ENCODE data around the gene PAM16.

The PAM16 gene

GRCh38 chr16:4322121-4323052 lies 28.7 kb downstream of the PAM16 start:
- DNase-seq, result no peak

DNA sequence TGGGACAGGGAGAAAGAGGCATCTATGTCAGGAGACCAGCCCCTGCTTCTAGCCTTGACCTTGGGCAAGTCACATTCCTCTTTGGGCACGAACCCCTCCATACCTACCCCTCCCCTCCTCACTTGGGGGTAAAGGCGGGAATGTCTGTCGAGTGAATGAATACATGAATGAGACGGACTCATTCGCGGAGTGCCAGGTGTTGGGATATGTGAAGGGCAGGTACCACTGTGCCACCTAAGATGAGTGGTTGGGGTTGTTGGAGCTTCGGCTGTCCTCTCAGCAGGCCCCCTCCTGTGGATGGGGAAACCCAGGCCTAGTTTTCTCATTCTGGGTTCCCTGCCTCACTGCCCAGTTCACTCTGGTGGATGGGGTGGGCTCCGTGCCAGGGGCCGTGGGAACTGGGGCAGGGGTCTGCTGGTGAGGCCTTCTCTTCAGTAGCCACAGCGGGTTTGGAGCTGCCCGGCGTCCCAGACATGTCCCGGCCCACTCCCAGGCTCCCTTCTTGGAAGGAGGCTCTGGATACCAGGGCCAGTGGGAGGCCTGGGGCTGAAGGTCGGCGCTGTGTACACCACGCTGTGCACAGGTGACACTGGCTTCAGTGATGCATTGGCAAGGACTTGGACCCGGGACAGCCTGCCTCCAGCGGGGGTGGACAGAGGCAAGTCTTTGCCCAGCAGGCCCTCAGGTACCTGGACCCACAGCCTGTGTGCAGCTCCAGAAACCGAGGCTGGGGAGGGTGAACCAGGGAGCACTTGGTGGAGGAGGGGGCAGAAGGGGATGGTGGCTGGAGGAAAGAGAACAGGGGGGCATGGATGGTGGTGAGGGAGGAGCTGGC lies 29.6 kb downstream of the PAM16 start:
- DNase-seq, result no peak

DNA sequence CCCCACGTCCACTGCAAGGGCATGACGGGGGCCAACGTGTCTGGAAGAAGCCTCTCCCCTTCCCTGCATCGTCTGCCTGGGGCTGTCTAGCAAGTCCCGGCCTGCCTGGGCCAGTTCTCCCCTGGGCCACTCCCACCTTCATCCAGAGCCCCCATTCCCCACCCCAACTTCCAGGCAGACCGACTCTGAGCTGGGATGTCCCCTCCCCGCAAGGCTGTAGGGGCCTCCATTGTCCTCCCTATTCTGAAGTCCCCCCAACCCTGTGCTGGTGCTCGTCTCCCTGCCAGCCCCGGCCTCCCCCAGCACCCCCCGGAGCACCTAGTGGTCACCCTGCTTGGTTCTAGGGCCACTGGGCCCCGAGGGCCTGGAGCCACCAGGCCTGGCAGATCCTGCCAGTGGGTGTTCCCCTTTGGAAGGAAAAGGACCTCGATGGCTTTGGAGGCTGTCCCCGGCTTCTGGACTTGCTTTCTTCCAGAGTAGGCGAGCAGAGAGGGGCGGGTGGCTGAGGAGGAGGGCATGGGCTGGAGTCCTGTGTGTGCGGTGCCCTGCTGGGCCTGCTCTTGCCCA lies 30.5 kb downstream of the PAM16 start:
- DNase-seq, result no peak

DNA sequence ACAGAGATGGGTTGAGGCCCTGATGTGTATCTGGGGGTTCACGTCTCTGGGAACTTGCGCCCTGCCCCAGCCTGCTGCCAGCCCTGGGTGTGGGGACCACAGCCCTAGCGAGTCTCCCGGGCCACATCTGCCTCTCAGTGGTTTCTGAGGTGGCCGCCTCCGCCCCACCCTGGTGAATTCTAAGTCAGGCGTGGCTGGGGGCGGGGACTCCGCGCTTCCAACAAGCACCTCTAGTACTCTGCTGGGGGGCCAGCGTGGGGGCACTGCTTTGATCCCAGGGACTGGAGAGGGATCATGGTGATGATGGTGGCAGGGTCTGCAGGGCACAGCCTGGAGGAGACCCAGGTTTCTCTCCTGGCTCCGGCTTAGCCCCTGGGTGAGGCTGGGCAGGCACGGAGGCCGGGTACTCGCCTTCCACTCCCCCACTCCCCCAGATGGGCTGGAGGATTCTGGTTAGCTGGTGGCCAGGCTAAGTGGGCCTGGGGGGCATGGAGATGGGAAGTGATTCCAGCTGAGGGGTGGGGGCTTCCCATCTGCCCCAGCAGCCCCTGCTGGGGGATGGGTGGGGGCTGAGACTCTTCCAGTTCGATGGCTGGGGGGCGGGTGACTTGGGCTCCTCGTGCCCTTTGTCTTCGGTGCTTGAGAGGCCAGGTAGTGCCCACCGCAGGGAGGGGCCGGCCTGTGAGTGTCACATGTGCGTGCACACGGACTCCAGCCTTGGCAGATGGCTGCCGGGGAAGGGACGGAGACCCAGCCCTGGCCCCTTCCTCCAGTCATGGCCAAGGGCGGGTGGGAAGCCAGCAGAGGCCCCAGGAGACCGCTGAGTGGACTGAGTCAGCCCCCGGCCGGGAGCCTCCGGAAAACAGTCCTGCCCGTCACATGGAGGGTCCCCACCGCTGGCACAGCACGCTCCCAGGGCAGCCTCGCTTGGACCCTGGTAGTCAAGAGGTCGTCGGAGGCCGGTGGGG lies 31.4 kb downstream of the PAM16 start:
- no peak for DNase-seq

- no peak for DNase-seq
These were observed 32.2 kb downstream of the PAM16 start for GRCh38 chr16:4318967-4319366.

DNA sequence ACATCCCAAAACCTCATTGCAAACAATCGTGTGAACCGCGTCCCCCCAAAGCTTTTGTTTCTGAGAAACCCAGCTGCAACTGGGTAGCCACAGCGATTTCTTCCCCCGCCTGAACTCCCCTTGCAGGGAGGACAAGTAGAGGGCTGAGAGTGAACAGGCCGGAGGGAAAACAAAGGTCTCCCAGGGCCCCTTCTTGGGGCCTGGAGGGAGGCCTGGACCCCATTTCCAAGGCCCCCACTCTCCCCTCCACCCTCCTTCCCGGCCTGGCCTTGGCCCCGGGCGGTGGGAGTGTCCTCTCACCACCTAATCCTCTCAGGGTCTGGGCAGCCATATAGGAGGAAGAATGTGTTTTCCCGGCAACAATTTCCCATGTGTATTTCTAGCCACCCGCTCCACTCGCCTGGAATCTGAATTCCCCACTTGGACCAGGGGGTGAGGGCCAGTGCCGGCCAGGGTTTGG lies 32.6 kb downstream of the PAM16 start:
- no peak for DNase-seq

DNA sequence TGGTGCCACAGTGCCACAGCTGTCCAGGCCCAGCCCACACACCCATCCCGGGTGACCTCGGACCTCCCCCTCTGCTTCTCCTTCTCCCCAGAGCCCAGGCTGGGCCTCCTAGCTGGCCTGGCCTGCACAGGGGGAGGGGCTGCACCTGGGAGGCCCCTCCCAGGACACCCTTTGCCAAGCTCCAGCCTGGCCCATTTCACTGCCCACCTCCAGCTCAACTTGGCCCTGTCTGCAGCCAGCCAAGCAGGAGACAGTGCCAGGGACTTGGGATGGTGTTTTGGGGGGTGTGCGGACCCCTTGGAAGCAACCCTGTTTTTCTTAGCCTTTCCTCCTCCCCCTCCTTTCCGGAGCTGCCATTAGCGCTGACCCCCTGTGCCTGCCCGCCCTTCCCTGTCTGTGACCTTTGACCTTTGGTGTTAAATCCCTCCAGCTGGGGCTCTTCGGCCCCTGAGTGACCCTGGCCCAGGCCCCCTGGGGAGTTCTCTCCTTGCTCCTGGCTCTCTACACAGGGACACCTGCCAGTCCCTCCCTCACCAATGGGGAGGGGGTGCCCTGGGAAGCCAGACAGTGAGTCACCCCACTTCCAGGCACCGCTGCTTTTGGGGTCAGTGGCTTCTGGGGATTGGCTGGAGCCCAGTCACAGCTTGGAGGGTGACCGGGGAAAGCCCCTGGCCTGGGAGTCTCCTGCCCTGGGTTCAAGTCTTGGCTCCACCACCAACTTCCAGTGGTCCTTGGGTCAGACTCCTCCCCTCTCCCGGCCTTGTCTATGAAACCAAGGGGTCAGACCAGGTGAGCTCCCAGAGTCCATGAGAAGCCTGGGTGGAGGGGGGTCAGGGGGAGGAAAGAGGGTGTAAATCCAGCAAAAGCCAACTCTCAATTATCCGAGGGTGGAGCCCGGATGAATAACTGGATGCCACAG lies 33.3 kb downstream of the PAM16 start:
- peak in 5 of 51 donors; percentile 7 to 57 (median 40) for DNase-seq

- peak in 41 of 51 donors; percentile 17 to 86 (median 57) for DNase-seq
These were observed 34.1 kb downstream of the PAM16 start for GRCh38 chr16:4316864-4317531.

DNA sequence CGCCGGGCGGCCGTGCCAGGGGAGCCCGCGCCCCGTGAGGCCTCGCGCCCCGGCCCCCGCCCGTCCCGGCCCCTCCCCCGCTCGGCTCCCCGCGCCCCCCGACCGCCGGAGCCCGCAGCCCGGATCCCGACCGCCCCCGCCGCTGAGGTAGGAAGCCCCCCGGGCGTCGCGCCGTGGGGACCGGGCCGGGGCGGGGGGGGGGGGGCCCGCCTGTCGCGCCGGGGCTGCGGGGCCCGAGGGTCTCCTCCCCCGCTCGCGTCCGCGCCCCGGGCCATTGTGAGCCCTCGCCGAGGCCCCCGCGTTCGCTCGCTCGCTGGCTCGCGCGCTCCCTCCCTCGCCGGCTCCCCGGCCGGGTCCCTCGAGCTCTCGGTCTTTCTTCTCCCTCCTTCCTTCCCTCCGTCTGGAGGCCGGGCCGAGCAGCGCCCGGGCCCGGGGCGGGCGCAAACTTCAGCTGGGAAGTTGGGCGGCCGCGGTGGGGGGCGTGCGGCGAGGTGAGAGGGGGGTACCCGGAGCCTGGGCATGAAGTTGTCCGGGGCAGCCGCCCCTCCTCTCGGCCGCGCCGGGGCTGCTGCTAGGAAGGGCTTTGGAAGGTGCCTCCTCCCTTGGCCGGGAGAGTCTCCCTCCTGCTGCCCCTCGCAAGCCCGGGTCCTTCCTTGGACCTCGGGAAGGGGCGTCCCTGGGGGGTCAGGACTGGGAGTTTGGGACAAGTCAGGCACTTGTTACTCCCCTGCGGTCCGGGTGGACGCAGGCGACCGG lies 34.8 kb downstream of the PAM16 start:
- peak in 7 of 51 donors; percentile 21 to 68 (median 59) for DNase-seq

DNA sequence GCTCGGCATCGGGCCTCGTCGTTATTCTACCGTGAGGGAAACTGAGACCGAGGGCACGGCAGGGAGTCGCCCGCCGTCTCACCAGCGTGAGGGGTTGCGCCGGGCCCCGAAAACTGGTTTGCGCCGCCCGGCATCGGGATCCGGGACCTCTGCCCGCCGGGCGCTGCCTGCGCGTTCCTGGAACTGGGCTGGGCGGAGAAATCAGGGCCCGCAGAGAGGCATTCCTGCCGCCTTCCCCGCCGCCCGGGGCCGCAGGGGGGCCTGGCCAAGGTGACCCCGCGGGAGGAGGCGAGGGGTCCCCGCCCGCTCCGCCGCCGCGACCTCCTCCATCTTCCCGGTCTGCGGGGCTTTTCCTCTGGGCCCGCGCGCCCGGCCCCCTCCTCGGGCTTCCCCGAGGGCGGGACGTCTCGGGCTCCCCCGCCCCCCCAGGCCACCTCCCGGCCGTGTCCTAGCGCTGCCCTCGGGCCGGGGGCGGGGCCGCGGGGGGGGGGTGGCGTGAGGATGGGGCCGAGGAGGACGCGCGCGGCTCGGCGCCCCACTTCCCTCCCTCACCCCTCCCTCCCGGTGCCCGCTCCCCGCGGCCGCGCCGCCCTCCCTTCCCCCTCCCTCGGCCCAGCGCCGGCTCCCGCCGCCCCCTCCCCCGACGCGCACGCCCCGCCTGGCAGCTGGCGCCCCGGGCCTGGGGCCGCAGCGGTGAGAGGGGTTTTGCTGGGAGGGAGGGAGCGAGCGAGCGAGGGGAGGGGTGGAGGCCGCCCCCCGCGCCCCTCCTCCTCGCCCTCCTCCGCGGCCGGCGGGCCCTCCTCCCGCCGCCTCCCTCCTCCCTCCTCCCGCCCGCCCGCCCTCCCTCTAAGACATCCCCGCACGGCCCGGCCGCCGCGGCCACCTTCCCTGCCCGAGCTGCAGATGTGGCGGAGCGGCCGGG lies 35.7 kb downstream of the PAM16 start, which contains the start of gene GLIS2:
Gene GLIS2 (plus strand): TSS at position 882 of the 922 bp plus-strand sequence. CDS start 16,214 bp downstream, outside the sequence.
- DNase-seq, result peak in 36 of 51 donors; percentile 14 to 84 (median 64)

GRCh38 chr16:4314532-4315185 lies 36.5 kb downstream of the PAM16 start:
- DNase-seq, result peak in 4 of 51 donors; percentile 21 to 55 (median 38)

DNA sequence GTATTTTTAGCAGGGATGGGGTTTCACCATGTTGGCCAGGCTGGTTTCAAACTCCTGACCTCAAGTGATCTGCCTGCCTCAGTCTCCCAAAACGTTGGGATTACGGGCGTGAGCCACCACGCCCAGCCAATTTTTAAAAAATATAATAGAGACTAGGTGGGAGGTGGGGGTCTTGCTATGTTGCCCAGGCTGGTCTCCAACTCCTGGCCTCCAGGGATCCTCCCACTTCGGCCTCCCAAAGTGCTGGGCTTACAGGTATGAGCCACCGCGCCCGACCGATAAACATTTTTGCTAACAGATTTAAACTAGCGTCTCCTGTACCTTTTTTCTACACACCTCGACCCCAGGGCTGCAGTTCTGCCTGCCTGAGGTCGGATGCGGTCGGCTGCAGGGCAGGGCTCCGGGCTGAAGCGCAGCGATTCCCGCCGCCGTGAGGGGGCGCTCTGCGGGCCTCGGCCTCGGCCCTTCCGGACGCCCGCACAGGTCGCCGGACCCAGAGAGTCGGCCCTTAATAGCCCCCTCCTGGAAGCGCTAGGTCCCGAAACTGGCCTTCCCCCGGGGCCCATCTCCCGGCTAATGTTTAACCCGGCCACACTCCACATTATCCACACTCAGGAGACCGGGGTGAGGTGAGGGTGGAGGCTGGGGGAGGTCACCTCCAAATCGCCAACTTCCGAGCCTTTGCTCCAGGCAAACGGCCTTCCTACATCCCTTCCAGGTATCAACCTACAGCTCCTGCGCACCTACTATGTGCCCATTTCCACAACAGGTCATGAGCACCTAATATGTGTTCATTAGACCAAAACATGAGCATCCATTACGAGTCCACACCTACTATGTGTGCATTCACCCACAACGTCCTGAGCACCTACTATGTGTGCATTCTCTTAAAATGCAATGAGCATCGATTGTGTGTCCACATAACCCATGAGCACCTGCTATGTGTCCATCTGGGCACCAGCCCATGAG lies 37.3 kb downstream of the PAM16 start:
- DNase-seq, result peak in 5 of 51 donors; percentile 12 to 27 (median 15)

DNA sequence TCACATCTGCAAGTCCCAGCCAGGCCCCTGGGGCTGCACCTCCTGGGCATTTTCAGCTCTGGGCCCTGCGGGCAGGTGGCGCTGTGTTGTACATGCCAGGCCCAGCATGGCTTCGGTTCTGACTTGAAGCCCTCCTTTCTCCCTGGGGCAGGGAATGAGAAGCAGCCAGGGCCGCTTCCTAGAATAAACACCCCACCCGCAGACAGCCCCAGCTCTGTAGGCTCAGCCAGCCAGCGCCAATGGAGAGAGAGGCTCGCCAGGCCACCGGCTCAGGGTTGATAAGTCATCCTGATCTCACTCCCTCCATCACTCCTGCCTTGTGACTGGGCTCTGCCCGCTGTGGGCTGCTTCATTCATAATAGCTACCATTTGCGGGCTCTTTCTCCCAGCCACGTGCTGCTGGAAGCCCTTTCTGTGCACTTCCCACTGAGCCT lies 41.3 kb downstream of the PAM16 start:
- peak in 5 of 51 donors; percentile 6 to 22 (median 20) for DNase-seq

GRCh38 chr16:4309102-4309832 lies 41.9 kb downstream of the PAM16 start:
- no peak for DNase-seq

Data from hypothalamus (tissue), 51 donors.